GM12801 (cell line): ENCODE data around the gene UBE2E2.

Experiments
- TF ChIP-seq, protein P1 (sequence below): IDR thresholded peaks from one replicate; pipeline ENCODE4 v1.5.1; 2011; ENCODE audit warnings: control low read depth; ENCODE audit not compliant: insufficient read length; ENCODE audit errors: extremely low read depth

The UBE2E2 gene

DNA sequence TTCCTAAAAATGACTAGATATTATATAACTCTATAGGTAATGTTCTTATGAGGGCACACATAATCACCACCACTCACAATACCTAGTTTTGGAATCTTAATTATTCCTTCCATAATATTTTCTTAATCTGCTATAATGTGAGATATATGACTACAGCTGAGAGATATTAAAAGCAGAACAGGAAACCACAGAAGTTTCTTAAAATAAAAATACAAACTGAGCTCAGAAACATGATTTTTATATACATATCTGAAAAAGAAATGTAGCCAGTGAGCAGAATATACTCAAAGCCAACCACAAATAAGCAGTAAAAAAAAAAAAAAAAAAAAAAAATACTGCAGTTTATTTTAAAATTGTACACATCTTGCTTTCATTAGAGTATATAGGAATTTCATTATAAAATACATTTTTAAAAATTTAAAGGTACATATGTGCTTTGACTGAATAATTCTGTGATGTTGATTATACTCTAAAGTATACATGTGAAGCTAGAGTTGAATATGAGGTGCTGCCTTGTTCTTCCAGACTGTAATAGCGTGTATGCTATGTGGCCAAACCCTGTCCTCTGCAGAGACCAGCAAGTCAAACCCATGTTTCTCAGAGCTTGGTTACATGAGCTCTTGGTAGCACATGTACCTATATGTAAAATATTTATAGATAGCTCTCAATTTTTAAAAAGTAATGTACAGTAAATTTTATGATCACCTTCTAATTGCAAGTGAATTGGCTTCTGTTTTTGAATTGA, 175.0 kb downstream of the UBE2E2 start:
- TF ChIP-seq, protein P1, sequence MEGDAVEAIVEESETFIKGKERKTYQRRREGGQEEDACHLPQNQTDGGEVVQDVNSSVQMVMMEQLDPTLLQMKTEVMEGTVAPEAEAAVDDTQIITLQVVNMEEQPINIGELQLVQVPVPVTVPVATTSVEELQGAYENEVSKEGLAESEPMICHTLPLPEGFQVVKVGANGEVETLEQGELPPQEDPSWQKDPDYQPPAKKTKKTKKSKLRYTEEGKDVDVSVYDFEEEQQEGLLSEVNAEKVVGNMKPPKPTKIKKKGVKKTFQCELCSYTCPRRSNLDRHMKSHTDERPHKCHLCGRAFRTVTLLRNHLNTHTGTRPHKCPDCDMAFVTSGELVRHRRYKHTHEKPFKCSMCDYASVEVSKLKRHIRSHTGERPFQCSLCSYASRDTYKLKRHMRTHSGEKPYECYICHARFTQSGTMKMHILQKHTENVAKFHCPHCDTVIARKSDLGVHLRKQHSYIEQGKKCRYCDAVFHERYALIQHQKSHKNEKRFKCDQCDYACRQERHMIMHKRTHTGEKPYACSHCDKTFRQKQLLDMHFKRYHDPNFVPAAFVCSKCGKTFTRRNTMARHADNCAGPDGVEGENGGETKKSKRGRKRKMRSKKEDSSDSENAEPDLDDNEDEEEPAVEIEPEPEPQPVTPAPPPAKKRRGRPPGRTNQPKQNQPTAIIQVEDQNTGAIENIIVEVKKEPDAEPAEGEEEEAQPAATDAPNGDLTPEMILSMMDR, result no peak

- TF ChIP-seq, protein P1, result no peak
These were observed 180.7 kb downstream of the UBE2E2 start for GRCh38 chr3:23383875-23384274.

- TF ChIP-seq, protein P1, result no peak
These were observed 182.2 kb downstream of the UBE2E2 start for GRCh38 chr3:23385327-23385726.

DNA sequence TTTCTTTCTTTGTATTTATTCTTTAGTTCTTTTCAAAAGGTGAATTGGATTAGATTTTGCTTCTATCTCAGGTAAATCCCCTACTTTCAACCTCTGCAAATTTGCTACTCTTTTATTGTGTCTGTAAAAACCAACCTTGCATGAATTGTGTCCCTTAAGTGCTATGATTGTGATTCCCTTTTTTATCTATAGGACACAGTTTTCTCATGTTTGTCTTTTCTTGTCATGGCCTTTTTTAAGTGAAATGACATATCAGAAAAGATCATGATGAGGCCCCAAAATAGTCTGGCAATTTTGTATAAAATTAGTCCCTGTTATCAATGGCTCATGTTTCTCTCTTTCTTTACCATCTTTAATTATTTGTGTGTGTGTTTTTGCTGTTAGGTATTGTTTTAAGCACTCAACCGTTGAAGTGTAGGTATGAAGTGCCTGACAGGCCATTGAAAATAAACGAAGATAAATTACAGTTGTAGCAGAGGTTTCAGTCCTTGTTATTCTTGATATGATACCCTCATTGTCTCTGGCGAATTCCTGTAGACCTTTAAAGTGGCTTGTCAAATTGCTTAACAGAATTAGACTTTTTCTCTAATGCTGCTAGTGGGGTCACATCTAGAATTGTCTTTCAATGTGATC, 184.3 kb downstream of the UBE2E2 start:
- TF ChIP-seq, protein P1, result no peak

- TF ChIP-seq, protein P1, result no peak
These were observed 186.0 kb downstream of the UBE2E2 start for GRCh38 chr3:23389089-23389488.

DNA sequence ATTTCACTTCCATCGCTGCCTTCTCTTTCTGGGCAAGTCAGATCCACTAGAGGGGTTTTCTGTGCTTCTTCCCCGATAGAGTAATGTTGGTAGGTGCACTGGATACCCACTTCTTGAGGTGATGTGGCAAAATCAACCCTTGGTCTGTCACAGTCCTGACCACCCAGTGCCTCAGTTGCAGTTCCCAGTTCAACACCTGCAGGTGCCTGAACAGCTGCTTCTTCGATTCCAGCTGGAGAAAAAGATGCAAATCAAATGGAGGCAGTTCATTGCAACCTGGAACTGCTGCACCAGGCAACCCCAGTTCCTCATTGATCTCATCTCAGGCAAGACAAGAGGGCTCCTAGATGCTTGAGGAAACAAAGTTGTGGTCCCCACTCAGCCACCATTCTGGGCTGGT, 186.6 kb downstream of the UBE2E2 start:
- TF ChIP-seq, protein P1, result no peak

GRCh38 chr3:23390446-23390845, 187.3 kb downstream of the UBE2E2 start:
- TF ChIP-seq, protein P1, result no peak
